SJCRH30 (cell line): Measurements from ENCODE around the gene PRKCE. TPM values are rescaled to one million over a fixed set of nuclear protein-coding genes. Genes with fewer than 3 reads are reported as not detected.

ENCODE experiments used
- DNase-seq, 2 experiments: peaks; one replicate each; pipeline ENCODE4 v3.0.0-alpha.2; 2015 to 2020
- H3K27ac ChIP-seq: fragments of 250-450 bp; sonication (Bioruptor Pico); 2 replicates; pipeline ENCODE4 v1.5.1; 2020; ENCODE audit warnings: mild to moderate bottlenecking, moderate library complexity
- H3K27me3 ChIP-seq: fragments of 250-450 bp; sonication (Bioruptor Pico); 2 replicates; pipeline ENCODE4 v1.5.1; 2020; ENCODE audit warnings: mild to moderate bottlenecking, moderate library complexity
- H3K36me3 ChIP-seq: fragments of 250-450 bp; sonication (Bioruptor Pico); 2 replicates; pipeline ENCODE4 v1.5.1; 2020; ENCODE audit warnings: mild to moderate bottlenecking, moderate library complexity
- H3K4me1 ChIP-seq: fragments of 250-450 bp; sonication (Bioruptor Pico); 2 replicates; pipeline ENCODE4 v1.5.1; 2020; ENCODE audit warnings: mild to moderate bottlenecking, moderate library complexity
- H3K4me3 ChIP-seq: fragments of 250-450 bp; sonication (Bioruptor Pico); 2 replicates; pipeline ENCODE4 v1.5.1; 2020; ENCODE audit warnings: mild to moderate bottlenecking, moderate library complexity
- H3K9me3 ChIP-seq: fragments of 250-450 bp; sonication (Bioruptor Pico); replicated peaks from 2 replicates; pipeline ENCODE4 v1.5.1; 2020; ENCODE audit warnings: mild to moderate bottlenecking, moderate library complexity
- total RNA-seq: library from RNA; depleted of rRNA; stranded (reverse); fragments of >200 nt; shearing (Covaris generic); gene quantifications from 2 replicates; pipeline ENCODE4 v1.2.3, GENCODE V29; 2014; rRNA removed

Gene PRKCE
- 9.8 and 11.9 TPM in 2 replicates for total RNA-seq

GRCh38 chr2:45651415-45652089, at the start of gene PRKCE:
Gene PRKCE, plus strand, starts transcription at chr2:45651675.
- peak within 1 kb of the TSS; percentile 66 for H3K4me3 ChIP-seq
- H3K9me3 ChIP-seq: no peaks in the 10 kb centered on the region
- peaks cover 3% of the 10 kb centered on the region for H3K4me1 ChIP-seq
- H3K36me3 ChIP-seq: no peaks in the 10 kb centered on the region
- peak in 1 of 2 experiments; percentile 71 for DNase-seq
- peak within 1 kb of the TSS; percentile 42 for H3K27ac ChIP-seq
- no peaks in the 10 kb centered on the region for H3K27me3 ChIP-seq

- no peak overlapping the region for H3K4me3 ChIP-seq
- DNase-seq: no peak
- H3K4me1 ChIP-seq: no peaks in the 10 kb centered on the region
- no peaks in the 10 kb centered on the region for H3K27me3 ChIP-seq
- H3K27ac ChIP-seq: no peak overlapping the region
- no peaks in the 10 kb centered on the region for H3K9me3 ChIP-seq
- peaks cover 34% of the 10 kb centered on the region for H3K36me3 ChIP-seq
Measured at GRCh38 chr2:45602624-45603023, 48.9 kb upstream of the PRKCE start.

GRCh38 chr2:45605116-45605515, 46.4 kb upstream of the PRKCE start:
- H3K27me3 ChIP-seq: no peaks in the 10 kb centered on the region
- H3K4me1 ChIP-seq: no peaks in the 10 kb centered on the region
- H3K4me3 ChIP-seq: no peak overlapping the region
- DNase-seq: no peak
- H3K9me3 ChIP-seq: no peaks in the 10 kb centered on the region
- peaks cover 17% of the 10 kb centered on the region for H3K36me3 ChIP-seq
- no peak overlapping the region for H3K27ac ChIP-seq

- DNase-seq: no peak
- H3K27me3 ChIP-seq: no peaks in the 10 kb centered on the region
- H3K4me3 ChIP-seq: no peak overlapping the region
- H3K36me3 ChIP-seq: peaks cover 7% of the 10 kb centered on the region
- H3K4me1 ChIP-seq: peaks cover 4% of the 10 kb centered on the region; the same call in 1 of the 2 replicates
- no peaks in the 10 kb centered on the region for H3K9me3 ChIP-seq
- no peak overlapping the region for H3K27ac ChIP-seq
Measured at GRCh38 chr2:45606796-45607195, 44.7 kb upstream of the PRKCE start.

- Histone ChIP-seq H3K36me3 (peaks cover 7% of the 10 kb centered on the region), H3K9me3 (no peaks in the 10 kb centered on the region), H3K27me3 (no peaks in the 10 kb centered on the region), H3K27ac (no peak overlapping the region), H3K4me1 (peaks cover 6% of the 10 kb centered on the region; the same call in 1 of the 2 replicates), H3K4me3 (no peak overlapping the region)
- DNase-seq: peak; percentile 11 to 69
Measured at GRCh38 chr2:45607701-45608100, 43.8 kb upstream of the PRKCE start.

- H3K27ac ChIP-seq: peak overlapping the region; percentile 76
- DNase-seq: peak; percentile 71 to 89
Measured at GRCh38 chr2:45610281-45611019, 41.0 kb upstream of the PRKCE start.

GRCh38 chr2:45611020-45611859, 40.2 kb upstream of the PRKCE start, which contains the start of gene SRBD1:
Gene SRBD1, minus strand, starts transcription at chr2:45611267. Its CDS starts 5,826 bp downstream, at chr2:45605441.
- H3K27ac ChIP-seq: peak within 1 kb of the TSS; percentile 76
- peaks cover 6% of the 10 kb centered on the region for H3K4me1 ChIP-seq
- H3K27me3 ChIP-seq: no peaks in the 10 kb centered on the region
- H3K36me3 ChIP-seq: no peaks in the 10 kb centered on the region
- no peaks in the 10 kb centered on the region for H3K9me3 ChIP-seq
- peak; percentile 98 for DNase-seq
- H3K4me3 ChIP-seq: peak within 1 kb of the TSS; percentile 71

More at GRCh38 chr2:45610281-45611019, 41.0 kb upstream of the PRKCE start:
- H3K27me3 ChIP-seq: no peaks in the 10 kb centered on the region
- no peaks in the 10 kb centered on the region for H3K9me3 ChIP-seq
- no peaks in the 10 kb centered on the region for H3K36me3 ChIP-seq
- H3K4me1 ChIP-seq: peaks cover 6% of the 10 kb centered on the region; the same call in 1 of the 2 replicates
- H3K4me3 ChIP-seq: peak overlapping the region; percentile 71

GRCh38 chr2:45612285-45612684, 39.2 kb upstream of the PRKCE start:
- no peaks in the 10 kb centered on the region for H3K27me3 ChIP-seq
- no peak for DNase-seq
- no peaks in the 10 kb centered on the region for H3K36me3 ChIP-seq
- no peaks in the 10 kb centered on the region for H3K9me3 ChIP-seq
- peaks cover 17% of the 10 kb centered on the region for H3K4me1 ChIP-seq
- H3K27ac ChIP-seq: no peak overlapping the region
- no peak overlapping the region for H3K4me3 ChIP-seq

- no peak for DNase-seq
- Histone ChIP-seq H3K4me3 (no peak overlapping the region), H3K27ac (no peak overlapping the region), H3K27me3 (no peaks in the 10 kb centered on the region), H3K36me3 (no peaks in the 10 kb centered on the region), H3K4me1 (peaks cover 17% of the 10 kb centered on the region), H3K9me3 (no peaks in the 10 kb centered on the region)
Measured at GRCh38 chr2:45612731-45613130, 38.7 kb upstream of the PRKCE start.

- no peaks in the 10 kb centered on the region for H3K27me3 ChIP-seq
Measured at GRCh38 chr2:45614330-45614729, 37.1 kb upstream of the PRKCE start.

GRCh38 chr2:45614871-45615415, 36.5 kb upstream of the PRKCE start:
- DNase-seq: no peak
- Histone ChIP-seq H3K27me3 (no peaks in the 10 kb centered on the region), H3K4me3 (no peak overlapping the region), H3K36me3 (no peaks in the 10 kb centered on the region), H3K27ac (no peak overlapping the region), H3K4me1 (peaks cover 17% of the 10 kb centered on the region), H3K9me3 (no peaks in the 10 kb centered on the region)

More at GRCh38 chr2:45614330-45614729, 37.1 kb upstream of the PRKCE start:
- no peak for DNase-seq
- Histone ChIP-seq H3K27ac (no peak overlapping the region), H3K9me3 (no peaks in the 10 kb centered on the region), H3K36me3 (no peaks in the 10 kb centered on the region), H3K4me1 (peaks cover 17% of the 10 kb centered on the region), H3K4me3 (no peak overlapping the region)

GRCh38 chr2:45616658-45617411, 34.6 kb upstream of the PRKCE start:
- no peak overlapping the region for H3K27ac ChIP-seq
- no peaks in the 10 kb centered on the region for H3K9me3 ChIP-seq
- H3K27me3 ChIP-seq: no peaks in the 10 kb centered on the region
- no peak overlapping the region for H3K4me3 ChIP-seq
- H3K36me3 ChIP-seq: no peaks in the 10 kb centered on the region
- peaks cover 13% of the 10 kb centered on the region for H3K4me1 ChIP-seq
- peak in 1 of 2 experiments; percentile 38 for DNase-seq

GRCh38 chr2:45617496-45617895, 34.0 kb upstream of the PRKCE start:
- Histone ChIP-seq H3K9me3 (no peaks in the 10 kb centered on the region), H3K4me1 (peaks cover 11% of the 10 kb centered on the region), H3K27ac (no peak overlapping the region), H3K4me3 (no peak overlapping the region), H3K36me3 (no peaks in the 10 kb centered on the region), H3K27me3 (no peaks in the 10 kb centered on the region)
- no peak for DNase-seq
